ENCODE measurements around the gene WDR27.

Gene WDR27

GRCh38 chr6:169536446-169537170 lies 165.2 kb downstream of the WDR27 start:
- no peak for TF ChIP-seq CTCF (conservative IDR thresholded peaks at IDR 0.05; ENCODE audit: low read depth)
- no peak overlapping the region for H3K27ac ChIP-seq
- ChIA-PET POLR2A (ENCODE audit: low non-redundant PET) (no interaction called here), CTCF (interaction anchor here (0.6 kb wide), 1 partner anchor 1033 kb away, joined by 3 read pairs; no protein-coding TSS in a partner anchor)
- no peak for DNase-seq (ENCODE audit: low spot score)

GRCh38 chr6:169534039-169534421 lies 167.8 kb downstream of the WDR27 start:
- H3K27ac ChIP-seq: no peak overlapping the region
- no peak for DNase-seq (ENCODE audit: low spot score)
- POLR2A ChIA-PET (ENCODE audit: low non-redundant PET): no interaction called here
- TF ChIP-seq CTCF (conservative IDR thresholded peaks at IDR 0.05; ENCODE audit: low read depth): no peak
- CTCF ChIA-PET: no interaction called here

GRCh38 chr6:169533301-169534038 lies 168.4 kb downstream of the WDR27 start:
- H3K27ac ChIP-seq: no peak overlapping the region
- POLR2A ChIA-PET (ENCODE audit: low non-redundant PET): no interaction called here
- no peak for TF ChIP-seq CTCF (conservative IDR thresholded peaks at IDR 0.05; ENCODE audit: low read depth)
- CTCF ChIA-PET: interaction anchor here (0.7 to 0.8 kb wide), 2 partner anchors 177 to 666 kb away, joined by 3 to 7 read pairs; no protein-coding TSS in a partner anchor
- DNase-seq (ENCODE audit: low spot score): no peak

GRCh38 chr6:169530752-169531123 lies 171.1 kb downstream of the WDR27 start:
- ChIA-PET POLR2A (ENCODE audit: low non-redundant PET) (no interaction called here), CTCF (interaction anchor here (0.5 to 0.8 kb wide), 2 partner anchors 16 to 575 kb away, joined by 3 read pairs; no protein-coding TSS in a partner anchor)
- TF ChIP-seq CTCF (conservative IDR thresholded peaks at IDR 0.05; ENCODE audit: low read depth): no peak
- DNase-seq (ENCODE audit: low spot score): no peak
- H3K27ac ChIP-seq: no peak overlapping the region

- DNase-seq (ENCODE audit: low spot score): no peak
- H3K27ac ChIP-seq: no peak overlapping the region
- CTCF ChIA-PET: interaction anchor here (0.8 kb wide), 1 partner anchor 16 kb away, joined by 3 read pairs; no protein-coding TSS in a partner anchor
Measured at GRCh38 chr6:169529931-169530751, 171.7 kb downstream of the WDR27 start.

More at GRCh38 chr6:169529931-169530751, 171.7 kb downstream of the WDR27 start:
- POLR2A ChIA-PET (ENCODE audit: low non-redundant PET): no interaction called here
- no peak for TF ChIP-seq CTCF (conservative IDR thresholded peaks at IDR 0.05; ENCODE audit: low read depth)
